Measurements from ENCODE around the gene CACNA1F. TPM values are rescaled to one million over a fixed set of nuclear protein-coding genes. Genes with fewer than 3 reads are reported as not detected.

Gene CACNA1F
- total and polyA plus RNA-seq, 9 of the 15 experiments (the other 6 are each of a cell fraction or from before 2014, with no cell fraction given): under 0.01 to 0.41 (median 0.03) TPM; not detected in 3

GRCh38 chrX:49186125-49187027 is 46.8 kb downstream of the CACNA1F start, which contains the start of gene PRICKLE3 (continued):
- peak; percentile 58 for TF ChIP-seq VEZF1 (CRISPR knock-in tag; IDR thresholded peaks at IDR 0.05)
- no peak for TF ChIP-seq ZNF408 (CRISPR knock-in tag; IDR thresholded peaks at IDR 0.05; ENCODE audit: low read depth)
- TF ChIP-seq STAG1 (CRISPR knock-in tag; IDR thresholded peaks at IDR 0.05; ENCODE audit: borderline replicate concordance): no peak
- no peak for TF ChIP-seq ZBTB26 (CRISPR knock-in tag; IDR thresholded peaks at IDR 0.05)
- no peak for TF ChIP-seq ID3 (CRISPR knock-in tag; IDR thresholded peaks at IDR 0.05)
- TF ChIP-seq ID3 (tag; IDR thresholded peaks at IDR 0.05): no peak
- TF ChIP-seq MLX (CRISPR knock-in tag; conservative IDR thresholded peaks at IDR 0.05): 0 out of 4 replicates have a peak, but pooled peaks of 1 of the 2 experiments have one; percentile 17
- TF ChIP-seq ZNF561 (CRISPR knock-in tag; conservative IDR thresholded peaks at IDR 0.05): no peak
- TF ChIP-seq HMGXB4 (CRISPR knock-in tag; IDR thresholded peaks at IDR 0.05): peak; percentile 27; the same call in 1 of the 2 replicates
- TF ChIP-seq CBFA2T2 (conservative IDR thresholded peaks at IDR 0.05): no peak
- 0 out of 2 replicates have a peak, but pooled peaks have one; percentile 37 for TF ChIP-seq ETV1 (tag; conservative IDR thresholded peaks at IDR 0.05; ENCODE audit: low read depth)
- TF ChIP-seq TEAD2 (tag; IDR thresholded peaks at IDR 0.05): no peak
- TF ChIP-seq NR3C1 (CRISPR knock-in tag; IDR thresholded peaks at IDR 0.05): peak; percentile 25; the same call in 1 of the 2 replicates
- TF ChIP-seq TGIF2 (CRISPR knock-in tag; IDR thresholded peaks at IDR 0.05): 0 out of 2 replicates have a peak, but pooled peaks have one; percentile 38
- TF ChIP-seq XRCC4 (IDR thresholded peaks at IDR 0.05; ENCODE audit: extremely low read depth, insufficient read depth, insufficient read length): no peak
- TF ChIP-seq JUNB (CRISPR knock-in tag; conservative IDR thresholded peaks at IDR 0.05): no peak
- no peak for TF ChIP-seq HDAC3 (IDR thresholded peaks at IDR 0.05; ENCODE audit: borderline replicate concordance, partially characterized antibody)
- TF ChIP-seq ZNF3 (CRISPR knock-in tag; IDR thresholded peaks at IDR 0.05): no peak
- no peak for TF ChIP-seq CBFA2T3 (IDR thresholded peaks at IDR 0.05)
- TF ChIP-seq FOXA3 (CRISPR knock-in tag; conservative IDR thresholded peaks at IDR 0.05 in 1 of 2, IDR thresholded peaks at IDR 0.05 in 1 of 2): no peak
- TF ChIP-seq C11orf30 (IDR thresholded peaks at IDR 0.05; ENCODE audit: low read depth): no peak
